Measurements from ENCODE around the gene EIF4H. TPM values are rescaled to one million over a fixed set of nuclear protein-coding genes. Genes with fewer than 3 reads are reported as not detected.

The EIF4H gene
- total and polyA plus RNA-seq, 9 of the 15 experiments (the other 6 are each of a cell fraction or from before 2014, with no cell fraction given) = 11.0 to 435 (median 319) TPM

- TF ChIP-seq HIVEP1 (CRISPR knock-in tag; IDR thresholded peaks at IDR 0.05) (no peak), ZBTB5 (IDR thresholded peaks at IDR 0.05) (no peak), MYC (IDR thresholded peaks at IDR 0.05; ENCODE audit: low read depth, low read length) (no peak), MYC (CRISPR knock-in tag; IDR thresholded peaks at IDR 0.05; ENCODE audit: borderline replicate concordance, low read depth) (no peak), SRSF9 (IDR thresholded peaks at IDR 0.05; ENCODE audit: borderline replicate concordance, low read depth, low read length) (no peak), PHF8 (IDR thresholded peaks at IDR 0.05; ENCODE audit: borderline replicate concordance, low read length) (no peak), ILK (tag; IDR thresholded peaks at IDR 0.05; ENCODE audit: borderline replicate concordance, low read depth) (no peak), ZNF75A (CRISPR knock-in tag; IDR thresholded peaks at IDR 0.05) (no peak), ATF3 (IDR thresholded peaks at IDR 0.05) (no peak), ATF3 (CRISPR knock-in tag; conservative IDR thresholded peaks at IDR 0.05) (no peak), RBM34 (IDR thresholded peaks at IDR 0.05; ENCODE audit: borderline replicate concordance, insufficient read depth, low read length) (no peak), ATF6 (CRISPR knock-in tag; IDR thresholded peaks at IDR 0.05) (no peak), HOMEZ (CRISPR knock-in tag; IDR thresholded peaks at IDR 0.05) (no peak), NRF1 (conservative IDR thresholded peaks at IDR 0.05 in 1 of 2, IDR thresholded peaks at IDR 0.05 in 1 of 2) (0 out of 4 replicates have a peak, but pooled peaks have one; percentile 21), ZKSCAN8 (CRISPR knock-in tag; IDR thresholded peaks at IDR 0.05) (no peak), NR2F6 (CRISPR knock-in tag; IDR thresholded peaks at IDR 0.05) (no peak), CXXC5 (CRISPR knock-in tag; IDR thresholded peaks at IDR 0.05) (0 out of 2 replicates have a peak, but pooled peaks have one; percentile 52), PYGO2 (tag; IDR thresholded peaks at IDR 0.05) (no peak), E2F5 (CRISPR knock-in tag; IDR thresholded peaks at IDR 0.05) (no peak), GTF2F1 (IDR thresholded peaks at IDR 0.05; ENCODE audit: low read depth, low read length) (no peak)
Observed at GRCh38 chr7:74164985-74165456, 9.1 kb upstream of the EIF4H start (continued).

Data from K562 (cell line).